Measurements from ENCODE around the gene ZKSCAN3. TPM values are rescaled to one million over a fixed set of nuclear protein-coding genes. Genes with fewer than 3 reads are reported as not detected.

The ZKSCAN3 gene
- total and polyA plus RNA-seq, 2 donors (not counting 1 experiment from before 2014, with no cell fraction given): 4.0 to 11.9 TPM

- peaks cover 0 to 15% (median 11%) of the 10 kb centered on the region in 4 experiments for H3K27me3 ChIP-seq (replicated peaks in 1 of 4; ENCODE audit: control extremely low read depth in 1 of 4, control insufficient read depth in 3 of 4, insufficient read depth in 4 of 4, low read length in 3 of 4)
- WGBS (ENCODE audit: insufficient coverage): 100% methylated on average over 1 of the region's 2 CpGs
- no peak for TF ChIP-seq CTCF (IDR thresholded peaks at IDR 0.05)
- intact Hi-C loops (cut with micrococcal nuclease): no loop called here
- H3K27ac ChIP-seq (ENCODE audit: low read length in 2 of 2): no peak overlapping the region
- no peak overlapping the region for H3K4me2 ChIP-seq (replicated peaks; ENCODE audit: low read depth, low read length, poor library complexity, severe bottlenecking)
- H3K9ac ChIP-seq (ENCODE audit: low read length): no peak overlapping the region
- DNase-seq (no peak), ATAC-seq (ENCODE audit: low read depth) (no peak)
- no peaks in the 10 kb centered on the region for H3K79me2 ChIP-seq (ENCODE audit: control insufficient read depth, insufficient read depth, low read length)
- ChIA-PET POLR2A (no interaction called here), CTCF (interaction anchor here (0.7 kb wide), 1 partner anchor 119 kb away, joined by 3 read pairs; no protein-coding TSS in a partner anchor)
- H3K4me3 ChIP-seq (ENCODE audit: control extremely low read depth in 1 of 5, extremely low read depth in 1 of 5, insufficient read depth in 1 of 5, low read depth in 2 of 5, low read length in 4 of 5): no peak overlapping the region
- H3K36me3 ChIP-seq (replicated peaks in 1 of 2; ENCODE audit: control extremely low read depth in 1 of 2, control insufficient read depth in 1 of 2, extremely low read depth in 1 of 2, insufficient read depth in 2 of 2, low read length in 1 of 2): no peaks in the 10 kb centered on the region
- Mint-ChIP-seq H3K9me3 (ENCODE audit: insufficient read depth) (peaks cover 2% of the 10 kb centered on the region), H3K4me1 (no peaks in the 10 kb centered on the region), H3K27ac (no peak overlapping the region), H3K27me3 (peaks cover 54% of the 10 kb centered on the region), H3K4me3 (no peak overlapping the region)
- no peaks in the 10 kb centered on the region for H3K4me1 ChIP-seq (ENCODE audit: control insufficient read depth in 2 of 2, insufficient read depth in 2 of 2, low read length in 2 of 2)
- H4K20me1 ChIP-seq (ENCODE audit: control insufficient read depth, insufficient read depth, low read length, poor library complexity, severe bottlenecking): no peaks in the 10 kb centered on the region
- no peak overlapping the region for H2AFZ ChIP-seq (ENCODE audit: insufficient read depth, low read depth, low read length, poor library complexity, severe bottlenecking)
- peaks cover 0 to 2% (median 0%) of the 10 kb centered on the region in 3 donors for H3K9me3 ChIP-seq (ENCODE audit: control extremely low read depth in 1 of 3, control insufficient read depth in 2 of 3, insufficient read depth in 1 of 3, low read length in 2 of 3)
These were observed 61.0 kb downstream of the ZKSCAN3 start for GRCh38 chr6:28410767-28411166.

- H3K4me3 Mint-ChIP-seq: no peak overlapping the region
- no peak for DNase-seq
These were observed 63.9 kb downstream of the ZKSCAN3 start for GRCh38 chr6:28413681-28414080.

More at GRCh38 chr6:28413681-28414080, 63.9 kb downstream of the ZKSCAN3 start:
- ChIA-PET CTCF (no interaction called here), POLR2A (no interaction called here)
- H3K27ac Mint-ChIP-seq: no peak overlapping the region
- intact Hi-C loops (cut with micrococcal nuclease): no loop called here
- no peak overlapping the region for H3K4me3 ChIP-seq (ENCODE audit: control extremely low read depth in 1 of 5, extremely low read depth in 1 of 5, insufficient read depth in 1 of 5, low read depth in 2 of 5, low read length in 4 of 5)
- peaks cover 39% of the 10 kb centered on the region for H3K27me3 Mint-ChIP-seq
- H3K9me3 ChIP-seq (ENCODE audit: control extremely low read depth in 1 of 3, control insufficient read depth in 2 of 3, insufficient read depth in 1 of 3, low read length in 2 of 3): peaks cover 0 to 2% (median 0%) of the 10 kb centered on the region in 3 donors
- no peaks in the 10 kb centered on the region for H3K4me1 Mint-ChIP-seq
- H3K27ac ChIP-seq (ENCODE audit: low read length in 2 of 2): no peak overlapping the region
- ATAC-seq (ENCODE audit: low read depth): no peak
- H3K79me2 ChIP-seq (ENCODE audit: control insufficient read depth, insufficient read depth, low read length): no peaks in the 10 kb centered on the region
- H3K4me2 ChIP-seq (replicated peaks; ENCODE audit: low read depth, low read length, poor library complexity, severe bottlenecking): no peak overlapping the region
- H3K4me1 ChIP-seq (ENCODE audit: control insufficient read depth in 2 of 2, insufficient read depth in 2 of 2, low read length in 2 of 2): no peaks in the 10 kb centered on the region
- H3K36me3 ChIP-seq (replicated peaks in 1 of 2; ENCODE audit: control extremely low read depth in 1 of 2, control insufficient read depth in 1 of 2, extremely low read depth in 1 of 2, insufficient read depth in 2 of 2, low read length in 1 of 2): no peaks in the 10 kb centered on the region
- H3K9me3 Mint-ChIP-seq (ENCODE audit: insufficient read depth): peaks cover 2% of the 10 kb centered on the region
- H3K9ac ChIP-seq (ENCODE audit: low read length): no peak overlapping the region
- TF ChIP-seq EZH2 (IDR thresholded peaks at IDR 0.05; ENCODE audit: borderline replicate concordance, insufficient read depth, low read depth, low read length, poor library complexity, severe bottlenecking): no peak
- no peak for TF ChIP-seq CTCF (IDR thresholded peaks at IDR 0.05)
- H3K27me3 ChIP-seq (replicated peaks in 1 of 4; ENCODE audit: control extremely low read depth in 1 of 4, control insufficient read depth in 3 of 4, insufficient read depth in 4 of 4, low read length in 3 of 4): peaks cover 0 to 11% (median under 1%) of the 10 kb centered on the region in 4 experiments
- no peaks in the 10 kb centered on the region for H4K20me1 ChIP-seq (ENCODE audit: control insufficient read depth, insufficient read depth, low read length, poor library complexity, severe bottlenecking)
- no peak overlapping the region for H2AFZ ChIP-seq (ENCODE audit: insufficient read depth, low read depth, low read length, poor library complexity, severe bottlenecking)

Small RNA genes within 50 kb of the gene (small RNA-seq; reads per million reads assigned to genes)
- gene AL021997.1 (ENCODE audit: insufficient read length, low read depth, low replicate concordance) (not detected), gene AL021997.2 (ENCODE audit: insufficient read length, low read depth, low replicate concordance) (not detected), gene RNU2-45P (ENCODE audit: insufficient read length, low read depth, low replicate concordance) (not detected)

Other genes starting within 250 kb of the ZKSCAN3 start
- gene ZSCAN16, start 225.3 kb upstream of the ZKSCAN3 start, total RNA-seq: 15.4 and 15.8 TPM in 2 replicates
- 3.0 and 5.4 TPM in 2 replicates for gene ZSCAN16, start 225.3 kb upstream of the ZKSCAN3 start, polyA plus RNA-seq
- 51.7 and 52.8 TPM in 2 replicates for gene ZKSCAN8, start 208.1 kb upstream of the ZKSCAN3 start, total RNA-seq
- gene ZKSCAN8, start 208.1 kb upstream of the ZKSCAN3 start, polyA plus RNA-seq: 10.3 and 10.9 TPM in 2 replicates
- gene ZSCAN9, start 124.7 kb upstream of the ZKSCAN3 start, total RNA-seq: 29.8 and 32.0 TPM in 2 replicates
- 10.3 and 14.7 TPM in 2 replicates for gene ZSCAN9, start 124.7 kb upstream of the ZKSCAN3 start, polyA plus RNA-seq
- gene ZKSCAN4, start 97.7 kb upstream of the ZKSCAN3 start, total RNA-seq: 10.9 and 12.1 TPM in 2 replicates
- gene ZKSCAN4, start 97.7 kb upstream of the ZKSCAN3 start, polyA plus RNA-seq: 2.6 and 3.0 TPM in 2 replicates
- gene NKAPL, start 90.7 kb upstream of the ZKSCAN3 start, total RNA-seq: 0.52 and 0.66 TPM in 2 replicates
- gene NKAPL, start 90.7 kb upstream of the ZKSCAN3 start, polyA plus RNA-seq: not detected in 2 replicates
- 29.3 and 31.8 TPM in 2 replicates for gene ZSCAN26, start 82.8 kb upstream of the ZKSCAN3 start, total RNA-seq
- 11.9 and 17.9 TPM in 2 replicates for gene ZSCAN26, start 82.8 kb upstream of the ZKSCAN3 start, polyA plus RNA-seq
- gene PGBD1, start 68.4 kb upstream of the ZKSCAN3 start, total RNA-seq: 1.8 and 2.4 TPM in 2 replicates
- gene PGBD1, start 68.4 kb upstream of the ZKSCAN3 start, polyA plus RNA-seq: 0.55 and 1.2 TPM in 2 replicates
- gene ZSCAN31, start 13.8 kb upstream of the ZKSCAN3 start, total RNA-seq: 2.9 and 4.6 TPM in 2 replicates
- gene ZSCAN31, start 13.8 kb upstream of the ZKSCAN3 start, polyA plus RNA-seq: 1.9 and 3.1 TPM in 2 replicates
- 14.8 and 15.6 TPM in 2 replicates for gene ZSCAN12, start 49.8 kb downstream of the ZKSCAN3 start, total RNA-seq
- 3.2 and 3.5 TPM in 2 replicates for gene ZSCAN12, start 49.8 kb downstream of the ZKSCAN3 start, polyA plus RNA-seq
- gene ZSCAN23, start 93.5 kb downstream of the ZKSCAN3 start, total RNA-seq: 0.78 and 0.79 TPM in 2 replicates
- 0.09 TPM in 1 of 2 replicates, not detected in the other for gene ZSCAN23, start 93.5 kb downstream of the ZKSCAN3 start, polyA plus RNA-seq
- not detected in 2 replicates for gene GPX6, start 165.8 kb downstream of the ZKSCAN3 start, total RNA-seq
- gene GPX6, start 165.8 kb downstream of the ZKSCAN3 start, polyA plus RNA-seq: not detected in 2 replicates
- gene GPX5, start 175.9 kb downstream of the ZKSCAN3 start, total RNA-seq: not detected in 2 replicates
- gene GPX5, start 175.9 kb downstream of the ZKSCAN3 start, polyA plus RNA-seq: not detected in 2 replicates

All from B cell (primary cell).